Tibial nerve (tissue), 4 donors: Measurements from ENCODE around the gene SNRNP40. TPM values are rescaled to one million over a fixed set of nuclear protein-coding genes. Genes with fewer than 3 reads are reported as not detected.

Source experiments
- DNase-seq, 2 donors: peaks; one replicate each; pipeline ENCODE4 v3.0.0-alpha.2; 2019; ENCODE audit warnings: low spot score in 2 of 2
- H3K27ac ChIP-seq, 4 donors: fragments of 200-600 bp; sonication (generic) in 3 of 4; one replicate each; pipeline ENCODE4 v1.5.1; 2017 to 2019; ENCODE audit warnings: mild to moderate bottlenecking in 1 of 4
- H3K27me3 ChIP-seq, 2 donors: fragments of 200-600 bp; sonication (generic) in 1 of 2; one replicate each; pipeline versions ENCODE4 v1.5.1 to v1.6.0; 2017 to 2019
- H3K36me3 ChIP-seq, 3 donors: fragments of 200-600 bp; sonication (generic); one replicate each; pipeline ENCODE4 v1.5.1; 2018 to 2019
- H3K4me1 ChIP-seq, 4 donors: fragments of 200-600 bp; sonication (generic) in 3 of 4; one replicate each; pipeline ENCODE4 v1.5.1; 2017 to 2019
- H3K4me3 ChIP-seq, 4 donors: fragments of 200-600 bp; sonication (generic) in 3 of 4; one replicate each; pipeline ENCODE4 v1.5.1; 2017 to 2019; ENCODE audit warnings: mild to moderate bottlenecking in 1 of 4, moderate library complexity in 1 of 4
- H3K9me3 ChIP-seq, 4 donors: fragments of 200-600 bp; sonication (generic) in 3 of 4; one replicate each; pipeline ENCODE4 v1.5.1; 2017 to 2019
- EP300 ChIP-seq, 2 donors: sonication (generic); formaldehyde crosslinking; IDR thresholded peaks; one replicate each; pipeline ENCODE4 v1.6.1; 2017; ENCODE audit warnings: antibody characterized with exemption in 2 of 2, mild to moderate bottlenecking in 1 of 2
- POLR2A ChIP-seq, 2 donors: fragments of 450-650 bp; IDR thresholded peaks; one replicate each; pipeline ENCODE4 v1.6.1; 2017; ENCODE audit warnings: antibody characterized with exemption in 2 of 2, mild to moderate bottlenecking in 2 of 2, moderate library complexity in 2 of 2
- WGBS, 2 donors: methylation state at CpG; one replicate each; pipeline ENCODE4 v1.1.5; 2018; 5-methylcytosine and 5-hydroxymethylcytosine counted together
- total RNA-seq, 4 donors: library from RNA; depleted of rRNA; stranded (reverse); fragments of >200 nt; gene quantifications; one replicate each; pipeline ENCODE4 v1.1.0, GENCODE V29; 2016
- TF ChIP-seq, protein P1 (sequence below), 5 experiments: fragments of 200-600 bp in 3 of 5; fragments of 450-650 bp in 2 of 5; sonication (generic) in 3 of 5; IDR thresholded peaks; one replicate each; pipeline ENCODE4 v1.5.1; 2016 to 2019; ENCODE audit warnings: antibody characterized with exemption in 5 of 5, mild to moderate bottlenecking in 3 of 5, moderate library complexity in 2 of 5

The SNRNP40 gene
- total RNA-seq, 4 donors from 2014 or later: 42.8 to 57.0 (median 48.4) TPM

GRCh38 chr1:31238612-31238985, 58.0 kb downstream of the SNRNP40 start:
- Histone ChIP-seq H3K4me1 (peaks cover 0 to 16% (median 4%) of the 10 kb centered on the region in 4 donors), H3K9me3 (no peaks in the 10 kb centered on the region), H3K27me3 (peaks cover 0 to 74% of the 10 kb centered on the region in 2 donors), H3K27ac (no peak overlapping the region), H3K4me3 (no peak overlapping the region), H3K36me3 (no peaks in the 10 kb centered on the region)
- no peak for DNase-seq
- no peak for TF ChIP-seq EP300 (IDR thresholded peaks at IDR 0.05)
- no peak for TF ChIP-seq POLR2A (IDR thresholded peaks at IDR 0.05)
- TF ChIP-seq, protein P1, sequence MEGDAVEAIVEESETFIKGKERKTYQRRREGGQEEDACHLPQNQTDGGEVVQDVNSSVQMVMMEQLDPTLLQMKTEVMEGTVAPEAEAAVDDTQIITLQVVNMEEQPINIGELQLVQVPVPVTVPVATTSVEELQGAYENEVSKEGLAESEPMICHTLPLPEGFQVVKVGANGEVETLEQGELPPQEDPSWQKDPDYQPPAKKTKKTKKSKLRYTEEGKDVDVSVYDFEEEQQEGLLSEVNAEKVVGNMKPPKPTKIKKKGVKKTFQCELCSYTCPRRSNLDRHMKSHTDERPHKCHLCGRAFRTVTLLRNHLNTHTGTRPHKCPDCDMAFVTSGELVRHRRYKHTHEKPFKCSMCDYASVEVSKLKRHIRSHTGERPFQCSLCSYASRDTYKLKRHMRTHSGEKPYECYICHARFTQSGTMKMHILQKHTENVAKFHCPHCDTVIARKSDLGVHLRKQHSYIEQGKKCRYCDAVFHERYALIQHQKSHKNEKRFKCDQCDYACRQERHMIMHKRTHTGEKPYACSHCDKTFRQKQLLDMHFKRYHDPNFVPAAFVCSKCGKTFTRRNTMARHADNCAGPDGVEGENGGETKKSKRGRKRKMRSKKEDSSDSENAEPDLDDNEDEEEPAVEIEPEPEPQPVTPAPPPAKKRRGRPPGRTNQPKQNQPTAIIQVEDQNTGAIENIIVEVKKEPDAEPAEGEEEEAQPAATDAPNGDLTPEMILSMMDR (IDR thresholded peaks at IDR 0.05): no peak
- 12 to 22% methylated on average over 3 to 4 of the region's 4 CpGs for WGBS, 2 donors

DNA sequence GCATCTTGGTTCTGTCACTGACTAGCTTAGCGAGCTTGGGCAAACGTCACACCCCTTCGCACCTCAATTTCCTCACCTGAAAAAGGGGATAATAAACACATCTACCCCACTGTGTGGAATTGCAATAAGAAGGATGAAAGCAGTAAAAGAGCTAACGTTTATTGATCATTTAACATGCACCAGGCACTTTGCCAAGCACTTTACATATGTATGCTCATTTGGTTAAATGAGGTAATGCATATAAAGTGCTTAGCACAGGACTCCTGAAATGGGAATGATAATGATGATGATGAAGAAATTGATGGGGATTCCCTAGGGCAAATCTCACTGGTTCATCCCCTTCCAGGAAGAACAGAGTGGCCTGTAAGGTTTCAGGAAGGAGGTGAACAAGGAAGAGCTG, 61.7 kb downstream of the SNRNP40 start:
- Histone ChIP-seq H3K27ac (no peak overlapping the region), H3K36me3 (no peaks in the 10 kb centered on the region), H3K9me3 (no peaks in the 10 kb centered on the region), H3K4me3 (no peak overlapping the region), H3K27me3 (peaks cover 0 to 52% of the 10 kb centered on the region in 2 donors), H3K4me1 (peaks cover 0 to 14% (median 3%) of the 10 kb centered on the region in 4 donors)
- TF ChIP-seq POLR2A (IDR thresholded peaks at IDR 0.05): no peak
- TF ChIP-seq EP300 (IDR thresholded peaks at IDR 0.05): no peak
- TF ChIP-seq, protein P1 (IDR thresholded peaks at IDR 0.05): no peak
- DNase-seq: no peak
- WGBS, 2 donors: 52 to 61% methylated on average over 4 of the region's 4 CpGs

GRCh38 chr1:31234123-31234708, 62.4 kb downstream of the SNRNP40 start:
- DNase-seq: no peak
- no peak overlapping the region for H3K27ac ChIP-seq
- 59 to 60% methylated on average over 12 of the region's 12 CpGs for WGBS, 2 donors
- no peaks in the 10 kb centered on the region for H3K9me3 ChIP-seq
- H3K36me3 ChIP-seq: no peaks in the 10 kb centered on the region
- H3K4me1 ChIP-seq: peaks cover 0 to 8% (median 2%) of the 10 kb centered on the region in 4 donors
- peaks cover 0 to 48% of the 10 kb centered on the region in 2 donors for H3K27me3 ChIP-seq
- TF ChIP-seq EP300 (IDR thresholded peaks at IDR 0.05) (no peak), POLR2A (IDR thresholded peaks at IDR 0.05) (no peak)
- TF ChIP-seq, protein P1 (IDR thresholded peaks at IDR 0.05): no peak
- no peak overlapping the region for H3K4me3 ChIP-seq

DNA sequence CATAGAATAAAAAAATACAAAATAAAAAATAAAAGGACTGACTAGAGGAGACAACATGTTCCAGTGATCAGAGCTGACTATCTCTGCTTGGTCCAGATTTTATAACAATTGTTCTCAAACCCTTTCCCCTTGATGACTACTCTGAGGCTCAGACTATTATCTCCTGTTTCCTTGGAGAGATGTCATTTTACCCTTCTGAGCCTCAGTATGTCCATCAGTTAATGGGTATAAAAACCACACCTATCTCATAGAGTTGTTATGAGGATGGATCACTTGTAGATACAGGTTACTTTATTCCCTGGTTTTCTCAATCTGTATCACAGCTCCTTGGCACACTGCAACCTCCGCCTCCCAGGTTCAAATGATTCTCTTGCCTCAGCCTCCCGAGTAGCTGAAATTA, 63.9 kb downstream of the SNRNP40 start:
- TF ChIP-seq EP300 (IDR thresholded peaks at IDR 0.05): no peak
- TF ChIP-seq, protein P1 (IDR thresholded peaks at IDR 0.05): no peak
- TF ChIP-seq POLR2A (IDR thresholded peaks at IDR 0.05): no peak
- Histone ChIP-seq H3K4me1 (no peaks in the 10 kb centered on the region), H3K27me3 (peaks cover 0 to 33% of the 10 kb centered on the region in 2 donors), H3K27ac (no peak overlapping the region), H3K9me3 (no peaks in the 10 kb centered on the region), H3K36me3 (no peaks in the 10 kb centered on the region), H3K4me3 (no peak overlapping the region)
- 93 to 95% methylated on average over 2 of the region's 2 CpGs for WGBS, 2 donors
- DNase-seq: no peak

GRCh38 chr1:31231802-31232201, 64.8 kb downstream of the SNRNP40 start:
- Histone ChIP-seq H3K27me3 (peaks cover 0 to 24% of the 10 kb centered on the region in 2 donors), H3K36me3 (no peaks in the 10 kb centered on the region), H3K27ac (no peak overlapping the region), H3K4me1 (no peaks in the 10 kb centered on the region), H3K9me3 (no peaks in the 10 kb centered on the region), H3K4me3 (no peak overlapping the region)
- DNase-seq: no peak
- TF ChIP-seq EP300 (IDR thresholded peaks at IDR 0.05) (no peak), POLR2A (IDR thresholded peaks at IDR 0.05) (no peak)
- TF ChIP-seq, protein P1 (IDR thresholded peaks at IDR 0.05): no peak
- WGBS, 2 donors: 92 to 95% methylated on average over 5 of the region's 5 CpGs
